ENCODE data around the gene CNTN2.

CNTN2 gene

GRCh38 chr1:205044741-205045140, 1.7 kb downstream of the CNTN2 start:
- H3K9ac ChIP-seq (ENCODE audit: low read depth, low read length), result no peak overlapping the region
- no peak overlapping the region for H3K4me2 ChIP-seq (ENCODE audit: low read length)
- no peaks in the 10 kb centered on the region for H3K9me3 ChIP-seq (replicated peaks; ENCODE audit: low read length)
- H3K4me1 ChIP-seq (ENCODE audit: control insufficient read depth, insufficient read depth, low read length), result no peaks in the 10 kb centered on the region
- H3K27me3 ChIP-seq (ENCODE audit: control insufficient read depth, insufficient read depth, low read length), result peaks cover 97% of the 10 kb centered on the region
- H3K36me3 ChIP-seq (ENCODE audit: insufficient read depth, low read length), result no peaks in the 10 kb centered on the region
- no peak overlapping the region for H3K4me3 ChIP-seq (ENCODE audit: low read length)

DNA sequence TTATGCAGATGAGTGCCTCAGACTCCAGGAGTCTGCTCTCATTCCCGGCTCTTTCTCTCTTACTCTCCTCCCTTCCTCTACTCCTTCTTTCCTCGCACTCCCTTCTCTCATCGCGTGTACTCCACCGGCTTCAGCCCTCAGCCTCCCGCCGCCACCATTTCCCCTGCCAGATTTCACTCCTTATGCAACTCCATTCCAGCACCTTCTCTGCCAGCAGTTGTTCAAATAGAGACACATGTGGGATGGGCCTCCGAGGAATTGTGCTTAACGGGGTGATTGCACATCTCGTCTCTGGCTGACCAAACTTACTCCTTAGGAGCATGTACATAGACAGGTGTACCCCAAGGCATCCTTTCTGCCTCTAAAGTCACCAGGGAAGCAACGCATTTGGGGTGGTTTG, 2.1 kb downstream of the CNTN2 start:
- Histone ChIP-seq H3K27me3 (ENCODE audit: control insufficient read depth, insufficient read depth, low read length) (peaks cover 97% of the 10 kb centered on the region), H3K4me3 (ENCODE audit: low read length) (no peak overlapping the region)

GRCh38 chr1:205046870-205047269, 3.9 kb downstream of the CNTN2 start:
- Histone ChIP-seq H3K4me2 (ENCODE audit: low read length) (no peak overlapping the region), H3K36me3 (ENCODE audit: insufficient read depth, low read length) (no peaks in the 10 kb centered on the region), H3K9ac (ENCODE audit: low read depth, low read length) (no peak overlapping the region), H3K4me3 (ENCODE audit: low read length) (no peak overlapping the region), H3K27me3 (ENCODE audit: control insufficient read depth, insufficient read depth, low read length) (peaks cover 83% of the 10 kb centered on the region), H3K4me1 (ENCODE audit: control insufficient read depth, insufficient read depth, low read length) (no peaks in the 10 kb centered on the region), H3K9me3 (replicated peaks; ENCODE audit: low read length) (no peaks in the 10 kb centered on the region)

More for the DNA sequence above, 2.1 kb downstream of the CNTN2 start:
- H3K9ac ChIP-seq (ENCODE audit: low read depth, low read length), result no peak overlapping the region
- H3K9me3 ChIP-seq (replicated peaks; ENCODE audit: low read length), result no peaks in the 10 kb centered on the region
- H3K4me2 ChIP-seq (ENCODE audit: low read length), result no peak overlapping the region
- H3K4me1 ChIP-seq (ENCODE audit: control insufficient read depth, insufficient read depth, low read length), result no peaks in the 10 kb centered on the region
- H3K36me3 ChIP-seq (ENCODE audit: insufficient read depth, low read length), result no peaks in the 10 kb centered on the region

- no peak overlapping the region for H3K4me2 ChIP-seq (ENCODE audit: low read length)
- H3K4me1 ChIP-seq (ENCODE audit: control insufficient read depth, insufficient read depth, low read length), result no peaks in the 10 kb centered on the region
- H3K36me3 ChIP-seq (ENCODE audit: insufficient read depth, low read length), result no peaks in the 10 kb centered on the region
- no peak overlapping the region for H3K9ac ChIP-seq (ENCODE audit: low read depth, low read length)
- no peaks in the 10 kb centered on the region for H3K9me3 ChIP-seq (replicated peaks; ENCODE audit: low read length)
- H3K27me3 ChIP-seq (ENCODE audit: control insufficient read depth, insufficient read depth, low read length), result peaks cover 82% of the 10 kb centered on the region
- no peak overlapping the region for H3K4me3 ChIP-seq (ENCODE audit: low read length)
These were observed 4.8 kb downstream of the CNTN2 start for GRCh38 chr1:205047764-205048231.

- H3K4me2 ChIP-seq (ENCODE audit: low read length), result no peak overlapping the region
- no peak overlapping the region for H3K9ac ChIP-seq (ENCODE audit: low read depth, low read length)
- H3K9me3 ChIP-seq (replicated peaks; ENCODE audit: low read length), result no peaks in the 10 kb centered on the region
- H3K4me3 ChIP-seq (ENCODE audit: low read length), result no peak overlapping the region
- H3K36me3 ChIP-seq (ENCODE audit: insufficient read depth, low read length), result no peaks in the 10 kb centered on the region
- H3K4me1 ChIP-seq (ENCODE audit: control insufficient read depth, insufficient read depth, low read length), result no peaks in the 10 kb centered on the region
- H3K27me3 ChIP-seq (ENCODE audit: control insufficient read depth, insufficient read depth, low read length), result peaks cover 83% of the 10 kb centered on the region
These were observed 5.4 kb downstream of the CNTN2 start for GRCh38 chr1:205048382-205048781.

GRCh38 chr1:205049479-205049878, 6.5 kb downstream of the CNTN2 start:
- Histone ChIP-seq H3K4me2 (ENCODE audit: low read length) (no peak overlapping the region), H3K27me3 (ENCODE audit: control insufficient read depth, insufficient read depth, low read length) (peaks cover 83% of the 10 kb centered on the region), H3K9ac (ENCODE audit: low read depth, low read length) (no peak overlapping the region), H3K4me1 (ENCODE audit: control insufficient read depth, insufficient read depth, low read length) (no peaks in the 10 kb centered on the region), H3K9me3 (replicated peaks; ENCODE audit: low read length) (no peaks in the 10 kb centered on the region), H3K36me3 (ENCODE audit: insufficient read depth, low read length) (no peaks in the 10 kb centered on the region), H3K4me3 (ENCODE audit: low read length) (no peak overlapping the region)

- no peak overlapping the region for H3K4me2 ChIP-seq (ENCODE audit: low read length)
- H3K9me3 ChIP-seq (replicated peaks; ENCODE audit: low read length), result no peaks in the 10 kb centered on the region
- no peaks in the 10 kb centered on the region for H3K4me1 ChIP-seq (ENCODE audit: control insufficient read depth, insufficient read depth, low read length)
- no peaks in the 10 kb centered on the region for H3K36me3 ChIP-seq (ENCODE audit: insufficient read depth, low read length)
- H3K9ac ChIP-seq (ENCODE audit: low read depth, low read length), result no peak overlapping the region
- H3K4me3 ChIP-seq (ENCODE audit: low read length), result no peak overlapping the region
- H3K27me3 ChIP-seq (ENCODE audit: control insufficient read depth, insufficient read depth, low read length), result peaks cover 65% of the 10 kb centered on the region
These were observed 9.7 kb downstream of the CNTN2 start for GRCh38 chr1:205052690-205053089.

- no peak overlapping the region for H3K4me3 ChIP-seq (ENCODE audit: low read length)
- peaks cover 60% of the 10 kb centered on the region for H3K27me3 ChIP-seq (ENCODE audit: control insufficient read depth, insufficient read depth, low read length)
- H3K4me2 ChIP-seq (ENCODE audit: low read length), result no peak overlapping the region
These were observed 10.3 kb downstream of the CNTN2 start for GRCh38 chr1:205053296-205053695.

DNA sequence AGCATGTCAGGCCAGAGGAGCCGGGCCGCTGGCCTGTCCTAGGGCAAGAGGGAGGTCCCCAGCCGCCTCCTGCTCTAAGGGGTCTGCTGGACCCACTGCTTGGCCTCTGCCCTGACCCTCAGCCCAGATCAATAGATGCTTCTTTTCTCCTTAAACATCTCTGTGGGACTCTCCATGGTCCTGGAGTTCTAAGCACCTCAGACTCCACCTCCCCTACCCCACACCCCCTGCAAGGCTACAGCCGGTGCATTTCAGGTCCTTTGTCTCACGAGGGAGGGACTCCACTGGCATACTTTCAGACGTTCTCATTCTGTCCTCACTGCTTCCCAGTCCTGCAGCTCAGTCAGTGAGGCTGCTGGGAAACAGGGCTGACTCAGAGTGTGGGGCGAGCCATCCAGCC, 11.0 kb downstream of the CNTN2 start:
- Histone ChIP-seq H3K4me2 (ENCODE audit: low read length) (no peak overlapping the region), H3K27me3 (ENCODE audit: control insufficient read depth, insufficient read depth, low read length) (peaks cover 59% of the 10 kb centered on the region), H3K9ac (ENCODE audit: low read depth, low read length) (no peak overlapping the region), H3K4me1 (ENCODE audit: control insufficient read depth, insufficient read depth, low read length) (no peaks in the 10 kb centered on the region), H3K36me3 (ENCODE audit: insufficient read depth, low read length) (no peaks in the 10 kb centered on the region), H3K4me3 (ENCODE audit: low read length) (no peak overlapping the region), H3K9me3 (replicated peaks; ENCODE audit: low read length) (no peaks in the 10 kb centered on the region)

More at GRCh38 chr1:205053296-205053695, 10.3 kb downstream of the CNTN2 start:
- no peaks in the 10 kb centered on the region for H3K9me3 ChIP-seq (replicated peaks; ENCODE audit: low read length)
- no peaks in the 10 kb centered on the region for H3K4me1 ChIP-seq (ENCODE audit: control insufficient read depth, insufficient read depth, low read length)
- no peak overlapping the region for H3K9ac ChIP-seq (ENCODE audit: low read depth, low read length)
- H3K36me3 ChIP-seq (ENCODE audit: insufficient read depth, low read length), result no peaks in the 10 kb centered on the region

- Histone ChIP-seq H3K27me3 (ENCODE audit: control insufficient read depth, insufficient read depth, low read length) (peaks cover 48% of the 10 kb centered on the region), H3K4me1 (ENCODE audit: control insufficient read depth, insufficient read depth, low read length) (no peaks in the 10 kb centered on the region), H3K4me2 (ENCODE audit: low read length) (no peak overlapping the region), H3K9me3 (replicated peaks; ENCODE audit: low read length) (no peaks in the 10 kb centered on the region), H3K36me3 (ENCODE audit: insufficient read depth, low read length) (no peaks in the 10 kb centered on the region), H3K4me3 (ENCODE audit: low read length) (no peak overlapping the region), H3K9ac (ENCODE audit: low read depth, low read length) (no peak overlapping the region)
These were observed 13.2 kb downstream of the CNTN2 start for GRCh38 chr1:205056188-205056611.

DNA sequence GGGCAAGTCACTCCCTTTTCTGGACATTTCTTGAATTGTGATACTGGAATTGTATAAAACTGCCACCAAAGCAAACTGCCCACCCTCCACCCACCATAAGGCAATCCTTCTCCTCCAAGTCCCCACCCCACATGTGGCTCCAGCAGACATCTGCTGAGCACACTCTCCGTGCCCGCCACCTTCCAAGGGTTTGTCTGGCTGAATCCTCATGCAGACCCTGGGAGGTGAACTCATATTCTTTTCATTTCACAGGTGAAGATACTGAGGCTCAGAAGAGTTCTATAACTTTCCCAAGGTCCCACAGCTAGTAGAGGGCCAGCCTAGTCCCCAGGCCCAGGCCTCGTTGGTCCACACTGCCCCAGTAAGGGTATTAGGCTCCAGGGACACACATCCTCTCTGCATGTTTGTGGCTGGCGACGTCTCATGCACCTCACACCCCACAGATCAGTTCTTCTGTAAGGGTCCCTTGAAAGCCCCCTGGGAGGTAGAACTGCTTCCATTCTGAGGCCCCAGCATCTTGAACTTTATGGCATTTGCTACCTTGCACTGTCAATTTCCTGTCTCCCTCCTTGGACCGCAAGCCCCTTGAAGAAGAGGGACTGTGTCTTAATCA, 14.1 kb downstream of the CNTN2 start:
- H3K9ac ChIP-seq (ENCODE audit: low read depth, low read length), result no peak overlapping the region

GRCh38 chr1:205057808-205058575, 15.0 kb downstream of the CNTN2 start:
- Histone ChIP-seq H3K9me3 (replicated peaks; ENCODE audit: low read length) (no peaks in the 10 kb centered on the region), H3K9ac (ENCODE audit: low read depth, low read length) (no peak overlapping the region), H3K27me3 (ENCODE audit: control insufficient read depth, insufficient read depth, low read length) (peaks cover 41% of the 10 kb centered on the region), H3K4me1 (ENCODE audit: control insufficient read depth, insufficient read depth, low read length) (no peaks in the 10 kb centered on the region), H3K36me3 (ENCODE audit: insufficient read depth, low read length) (no peaks in the 10 kb centered on the region), H3K4me3 (ENCODE audit: low read length) (no peak overlapping the region), H3K4me2 (ENCODE audit: low read length) (no peak overlapping the region)

More for the DNA sequence above, 14.1 kb downstream of the CNTN2 start:
- no peak overlapping the region for H3K4me3 ChIP-seq (ENCODE audit: low read length)
- no peaks in the 10 kb centered on the region for H3K9me3 ChIP-seq (replicated peaks; ENCODE audit: low read length)
- peaks cover 46% of the 10 kb centered on the region for H3K27me3 ChIP-seq (ENCODE audit: control insufficient read depth, insufficient read depth, low read length)
- H3K4me1 ChIP-seq (ENCODE audit: control insufficient read depth, insufficient read depth, low read length), result no peaks in the 10 kb centered on the region
- no peaks in the 10 kb centered on the region for H3K36me3 ChIP-seq (ENCODE audit: insufficient read depth, low read length)
- no peak overlapping the region for H3K4me2 ChIP-seq (ENCODE audit: low read length)
